ENCODE data around the gene SLC6A11. TPM values are rescaled to one million over a fixed set of nuclear protein-coding genes. Genes with fewer than 3 reads are reported as not detected.

SLC6A11 gene
- total RNA-seq, 4 donors from 2014 or later = not detected

DNA sequence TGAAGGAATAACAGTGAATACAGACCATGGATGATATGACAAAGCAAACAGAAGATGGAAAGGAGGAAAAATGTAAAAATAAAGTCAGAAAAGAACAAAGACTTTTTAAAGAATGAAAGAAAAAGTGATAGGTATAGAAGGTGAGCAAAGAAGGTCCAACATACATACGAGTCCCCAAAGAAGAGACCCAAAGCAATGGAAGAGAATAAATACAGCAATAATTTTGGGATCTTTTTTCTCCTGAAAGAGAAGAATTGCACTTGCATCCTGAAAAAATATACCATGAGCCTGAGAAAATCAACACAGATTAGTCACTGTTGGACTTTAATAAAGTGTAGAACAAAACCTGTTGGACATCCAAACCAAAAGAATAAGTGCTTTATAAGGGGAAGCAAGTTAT, 91.2 kb downstream of the SLC6A11 start:
- no peak for TF ChIP-seq POLR2A (IDR thresholded peaks at IDR 0.05)
- TF ChIP-seq, protein P1, sequence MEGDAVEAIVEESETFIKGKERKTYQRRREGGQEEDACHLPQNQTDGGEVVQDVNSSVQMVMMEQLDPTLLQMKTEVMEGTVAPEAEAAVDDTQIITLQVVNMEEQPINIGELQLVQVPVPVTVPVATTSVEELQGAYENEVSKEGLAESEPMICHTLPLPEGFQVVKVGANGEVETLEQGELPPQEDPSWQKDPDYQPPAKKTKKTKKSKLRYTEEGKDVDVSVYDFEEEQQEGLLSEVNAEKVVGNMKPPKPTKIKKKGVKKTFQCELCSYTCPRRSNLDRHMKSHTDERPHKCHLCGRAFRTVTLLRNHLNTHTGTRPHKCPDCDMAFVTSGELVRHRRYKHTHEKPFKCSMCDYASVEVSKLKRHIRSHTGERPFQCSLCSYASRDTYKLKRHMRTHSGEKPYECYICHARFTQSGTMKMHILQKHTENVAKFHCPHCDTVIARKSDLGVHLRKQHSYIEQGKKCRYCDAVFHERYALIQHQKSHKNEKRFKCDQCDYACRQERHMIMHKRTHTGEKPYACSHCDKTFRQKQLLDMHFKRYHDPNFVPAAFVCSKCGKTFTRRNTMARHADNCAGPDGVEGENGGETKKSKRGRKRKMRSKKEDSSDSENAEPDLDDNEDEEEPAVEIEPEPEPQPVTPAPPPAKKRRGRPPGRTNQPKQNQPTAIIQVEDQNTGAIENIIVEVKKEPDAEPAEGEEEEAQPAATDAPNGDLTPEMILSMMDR (IDR thresholded peaks at IDR 0.05) = no peak
- intact Hi-C loops (cut with DNase I) = no loop called here
- Histone ChIP-seq H3K9me3 (no peaks in the 10 kb centered on the region), H3K27ac (no peak overlapping the region), H3K36me3 (no peaks in the 10 kb centered on the region), H3K4me1 (no peaks in the 10 kb centered on the region), H3K27me3 (no peaks in the 10 kb centered on the region), H3K4me3 (replicated peaks in 1 of 3) (no peak overlapping the region)
- 84 to 88% methylated on average over 1 of the region's 1 CpG for WGBS, 2 donors
- no peak for DNase-seq

DNA sequence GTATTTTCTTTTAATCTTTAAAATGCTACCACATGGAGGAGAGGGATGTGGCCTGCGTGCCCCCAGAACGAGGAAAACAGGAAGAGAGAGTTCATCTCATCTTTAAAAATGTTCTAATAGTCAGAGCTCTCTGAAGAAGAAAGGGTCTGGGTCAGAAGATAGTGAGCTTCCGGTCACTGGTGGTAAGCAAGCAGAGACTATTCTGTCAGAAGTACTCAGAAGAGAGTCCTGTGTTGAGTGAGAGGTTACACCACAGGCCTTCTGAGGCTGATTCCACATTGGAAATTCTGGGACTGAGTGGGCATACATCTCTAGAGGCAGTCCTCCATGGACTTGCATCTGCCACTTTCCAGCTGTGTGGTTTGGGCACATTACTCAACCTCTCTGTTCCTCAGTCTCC, 94.3 kb downstream of the SLC6A11 start:
- no peaks in the 10 kb centered on the region for H3K36me3 ChIP-seq
- no peak overlapping the region for H3K4me3 ChIP-seq (replicated peaks in 1 of 3)
- H3K27me3 ChIP-seq = no peaks in the 10 kb centered on the region
- intact Hi-C loops (cut with DNase I) = no loop called here
- 71 to 72% methylated on average over 3 of the region's 3 CpGs for WGBS, 2 donors
- H3K27ac ChIP-seq = no peak overlapping the region
- no peak for DNase-seq
- no peaks in the 10 kb centered on the region for H3K4me1 ChIP-seq
- H3K9me3 ChIP-seq = no peaks in the 10 kb centered on the region
- no peak for TF ChIP-seq POLR2A (IDR thresholded peaks at IDR 0.05)
- TF ChIP-seq, protein P1 (IDR thresholded peaks at IDR 0.05) = no peak

DNA sequence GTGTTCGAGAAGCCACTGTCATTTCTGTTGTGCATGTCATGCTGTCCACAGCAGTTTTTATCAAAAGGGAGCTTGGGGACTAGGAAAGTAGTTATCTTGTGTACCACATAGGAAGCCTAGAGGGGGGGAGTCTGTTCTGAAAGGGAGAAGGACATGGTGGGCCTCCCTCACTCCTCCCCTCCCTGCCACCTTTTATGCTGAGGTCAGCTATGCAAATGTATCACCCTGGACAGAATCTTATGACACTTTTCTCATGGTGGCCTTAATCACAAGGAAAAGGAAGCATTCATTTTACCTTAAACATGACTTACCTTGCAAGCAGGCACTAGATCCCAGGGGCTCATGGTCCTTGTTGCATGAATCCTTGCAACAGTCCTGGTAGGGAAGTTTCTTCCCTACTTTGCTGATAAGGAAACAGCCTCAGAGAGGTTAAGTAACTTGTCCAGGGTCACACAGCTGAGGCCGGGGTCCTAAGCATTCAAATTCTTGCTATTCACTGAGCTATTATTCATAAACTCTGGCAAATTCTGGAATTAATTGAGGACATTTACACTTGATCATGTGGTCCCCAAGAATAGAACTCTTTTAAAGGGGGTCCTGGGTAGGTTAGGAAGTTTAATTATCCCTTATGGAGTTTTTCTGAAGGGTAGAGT, 95.4 kb downstream of the SLC6A11 start:
- TF ChIP-seq POLR2A (IDR thresholded peaks at IDR 0.05) = no peak
- TF ChIP-seq, protein P1 (IDR thresholded peaks at IDR 0.05) = no peak
- DNase-seq = no peak
- Histone ChIP-seq H3K36me3 (no peaks in the 10 kb centered on the region), H3K27ac (no peak overlapping the region), H3K9me3 (no peaks in the 10 kb centered on the region), H3K4me1 (no peaks in the 10 kb centered on the region), H3K27me3 (no peaks in the 10 kb centered on the region), H3K4me3 (replicated peaks in 1 of 3) (no peak overlapping the region)
- 88 to 96% methylated on average over 2 of the region's 2 CpGs for WGBS, 2 donors
- intact Hi-C loops (cut with DNase I) = no loop called here

DNA sequence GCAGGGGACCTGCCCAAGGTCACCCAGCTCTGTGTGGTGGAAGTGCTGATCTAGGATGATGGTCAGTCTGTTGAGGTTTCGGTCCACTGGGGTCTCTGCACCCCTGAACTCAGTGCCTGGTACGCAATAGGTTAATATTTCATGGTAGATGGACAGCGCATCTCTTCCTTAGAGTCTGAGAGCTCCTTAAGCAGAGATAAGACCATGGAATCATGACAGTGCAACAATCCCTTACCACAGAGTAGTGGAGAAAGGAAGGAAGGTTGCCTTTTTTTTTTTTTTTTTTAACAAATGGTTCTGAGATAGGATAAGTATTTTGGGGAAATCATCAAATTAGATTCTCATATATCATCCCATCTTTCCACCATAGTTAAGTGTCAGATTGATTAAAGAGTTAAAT, 96.8 kb downstream of the SLC6A11 start:
- Histone ChIP-seq H3K4me3 (replicated peaks in 1 of 3) (no peak overlapping the region), H3K4me1 (no peaks in the 10 kb centered on the region), H3K36me3 (no peaks in the 10 kb centered on the region), H3K27me3 (no peaks in the 10 kb centered on the region), H3K27ac (no peak overlapping the region), H3K9me3 (no peaks in the 10 kb centered on the region)
- no peak for DNase-seq
- WGBS, 2 donors = 87 to 94% methylated on average over 3 of the region's 3 CpGs
- TF ChIP-seq, protein P1 (IDR thresholded peaks at IDR 0.05) = no peak
- TF ChIP-seq POLR2A (IDR thresholded peaks at IDR 0.05) = no peak
- intact Hi-C loops (cut with DNase I) = no loop called here

DNA sequence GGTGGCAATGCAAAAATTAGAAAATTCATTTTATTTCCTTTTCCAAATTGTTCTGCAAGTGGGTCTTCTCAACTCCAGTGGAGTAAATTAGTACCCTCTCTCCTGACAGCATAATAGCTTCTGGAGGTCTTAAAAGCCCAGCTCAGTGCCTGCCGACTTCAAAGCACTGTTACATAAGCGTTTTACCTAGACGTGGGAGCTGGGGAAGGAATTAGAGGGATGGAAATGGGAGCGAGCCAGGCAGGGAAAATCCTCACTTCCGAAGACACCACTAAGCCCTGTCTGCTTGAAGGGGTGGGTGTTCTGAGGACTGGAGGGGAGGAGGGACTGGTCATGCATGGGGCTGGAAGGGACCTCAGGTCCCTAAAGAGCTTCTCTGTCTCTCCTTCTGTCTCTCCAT, 99.3 kb downstream of the SLC6A11 start:
- no peaks in the 10 kb centered on the region for H3K9me3 ChIP-seq
- DNase-seq = no peak
- TF ChIP-seq POLR2A (IDR thresholded peaks at IDR 0.05) = no peak
- TF ChIP-seq, protein P1 (IDR thresholded peaks at IDR 0.05) = no peak
- H3K4me1 ChIP-seq = no peaks in the 10 kb centered on the region
- WGBS, 2 donors = 33 to 42% methylated on average over 5 of the region's 5 CpGs
- no peaks in the 10 kb centered on the region for H3K36me3 ChIP-seq
- H3K27ac ChIP-seq = no peak overlapping the region
- no peak overlapping the region for H3K4me3 ChIP-seq (replicated peaks in 1 of 3)
- intact Hi-C loops (cut with DNase I) = no loop called here
- H3K27me3 ChIP-seq = no peaks in the 10 kb centered on the region
